ENCODE results near the gene AREL1. TPM values are rescaled to one million over a fixed set of nuclear protein-coding genes. Genes with fewer than 3 reads are reported as not detected.

AREL1 gene
- total and polyA plus RNA-seq, 10 of the 15 experiments (the other 5 are each of a cell fraction or from before 2014, with no cell fraction given), result 6.2 to 40.4 (median 23.7) TPM

DNA sequence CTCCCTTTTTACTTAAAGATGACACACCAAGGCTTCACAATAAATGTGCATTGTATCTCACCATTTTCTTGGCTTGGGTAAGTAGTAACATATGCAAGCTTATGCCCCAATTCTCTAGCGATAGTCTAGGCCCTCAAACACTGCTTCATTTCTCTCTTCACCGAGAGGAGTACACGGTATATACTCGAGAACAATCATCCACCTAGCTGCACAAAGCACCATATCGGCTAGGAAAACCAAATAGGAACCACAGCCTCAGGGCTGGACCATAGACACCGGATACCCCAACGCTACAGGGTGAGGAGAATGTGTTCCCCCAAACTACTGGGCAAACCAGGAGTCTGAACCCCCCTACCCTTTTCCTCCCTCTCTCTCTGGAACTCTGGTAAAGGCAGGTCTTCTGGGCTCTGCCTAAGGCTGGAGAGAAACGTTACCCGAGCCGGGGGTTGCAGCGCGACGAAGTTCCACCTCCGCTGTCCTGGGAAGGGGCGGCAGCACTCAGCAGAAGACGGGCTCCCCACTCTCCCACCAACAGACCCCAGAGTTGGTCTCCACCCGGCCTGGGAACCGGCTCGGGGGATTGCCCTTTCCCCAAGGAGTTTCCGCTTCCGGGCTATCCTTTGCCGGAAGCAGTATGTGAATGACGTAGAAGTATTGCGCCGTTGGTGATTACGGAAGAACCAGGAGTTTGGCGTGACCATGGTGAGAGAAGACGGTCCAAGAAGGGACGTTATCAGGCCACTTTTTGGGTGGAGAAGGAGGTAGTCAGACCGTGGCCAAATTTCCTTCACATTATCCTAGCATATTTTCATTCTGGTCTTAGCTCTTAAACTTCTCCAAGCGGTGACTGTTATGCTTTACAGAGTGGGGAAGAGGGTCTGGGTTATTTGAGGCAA is at the start of gene AREL1, which contains the start of gene FCF1 (continued):
- TF ChIP-seq, protein P1, sequence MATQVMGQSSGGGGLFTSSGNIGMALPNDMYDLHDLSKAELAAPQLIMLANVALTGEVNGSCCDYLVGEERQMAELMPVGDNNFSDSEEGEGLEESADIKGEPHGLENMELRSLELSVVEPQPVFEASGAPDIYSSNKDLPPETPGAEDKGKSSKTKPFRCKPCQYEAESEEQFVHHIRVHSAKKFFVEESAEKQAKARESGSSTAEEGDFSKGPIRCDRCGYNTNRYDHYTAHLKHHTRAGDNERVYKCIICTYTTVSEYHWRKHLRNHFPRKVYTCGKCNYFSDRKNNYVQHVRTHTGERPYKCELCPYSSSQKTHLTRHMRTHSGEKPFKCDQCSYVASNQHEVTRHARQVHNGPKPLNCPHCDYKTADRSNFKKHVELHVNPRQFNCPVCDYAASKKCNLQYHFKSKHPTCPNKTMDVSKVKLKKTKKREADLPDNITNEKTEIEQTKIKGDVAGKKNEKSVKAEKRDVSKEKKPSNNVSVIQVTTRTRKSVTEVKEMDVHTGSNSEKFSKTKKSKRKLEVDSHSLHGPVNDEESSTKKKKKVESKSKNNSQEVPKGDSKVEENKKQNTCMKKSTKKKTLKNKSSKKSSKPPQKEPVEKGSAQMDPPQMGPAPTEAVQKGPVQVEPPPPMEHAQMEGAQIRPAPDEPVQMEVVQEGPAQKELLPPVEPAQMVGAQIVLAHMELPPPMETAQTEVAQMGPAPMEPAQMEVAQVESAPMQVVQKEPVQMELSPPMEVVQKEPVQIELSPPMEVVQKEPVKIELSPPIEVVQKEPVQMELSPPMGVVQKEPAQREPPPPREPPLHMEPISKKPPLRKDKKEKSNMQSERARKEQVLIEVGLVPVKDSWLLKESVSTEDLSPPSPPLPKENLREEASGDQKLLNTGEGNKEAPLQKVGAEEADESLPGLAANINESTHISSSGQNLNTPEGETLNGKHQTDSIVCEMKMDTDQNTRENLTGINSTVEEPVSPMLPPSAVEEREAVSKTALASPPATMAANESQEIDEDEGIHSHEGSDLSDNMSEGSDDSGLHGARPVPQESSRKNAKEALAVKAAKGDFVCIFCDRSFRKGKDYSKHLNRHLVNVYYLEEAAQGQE (IDR thresholded peaks at IDR 0.05; ENCODE audit: low read depth, low read length), result no peak
- TF ChIP-seq KLF5 (IDR thresholded peaks at IDR 0.05; ENCODE audit: partially characterized antibody), result peak; percentile 84
- TF ChIP-seq SP1 (IDR thresholded peaks at IDR 0.05; ENCODE audit: low read depth, low read length), result no peak
- TF ChIP-seq MEF2A (IDR thresholded peaks at IDR 0.05; ENCODE audit: insufficient read depth, low read depth, low read length), result no peak
- peak; percentile 67; the same call in 1 of the 2 replicates for TF ChIP-seq TARDBP (IDR thresholded peaks at IDR 0.05; ENCODE audit: borderline replicate concordance)
- TF ChIP-seq, protein P2, sequence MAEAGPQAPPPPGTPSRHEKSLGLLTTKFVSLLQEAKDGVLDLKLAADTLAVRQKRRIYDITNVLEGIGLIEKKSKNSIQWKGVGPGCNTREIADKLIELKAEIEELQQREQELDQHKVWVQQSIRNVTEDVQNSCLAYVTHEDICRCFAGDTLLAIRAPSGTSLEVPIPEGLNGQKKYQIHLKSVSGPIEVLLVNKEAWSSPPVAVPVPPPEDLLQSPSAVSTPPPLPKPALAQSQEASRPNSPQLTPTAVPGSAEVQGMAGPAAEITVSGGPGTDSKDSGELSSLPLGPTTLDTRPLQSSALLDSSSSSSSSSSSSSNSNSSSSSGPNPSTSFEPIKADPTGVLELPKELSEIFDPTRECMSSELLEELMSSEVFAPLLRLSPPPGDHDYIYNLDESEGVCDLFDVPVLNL (IDR thresholded peaks at IDR 0.05; ENCODE audit: low read depth, low read length), result no peak
- TF ChIP-seq POLR2AphosphoS2 (IDR thresholded peaks at IDR 0.05; ENCODE audit: low read depth, low read length), result peak; percentile 79
- TF ChIP-seq MAX (IDR thresholded peaks at IDR 0.05; ENCODE audit: low read depth, low read length), result peak; percentile 84
- TF ChIP-seq HDAC2 (IDR thresholded peaks at IDR 0.05), result no peak
- TF ChIP-seq ATF2 (IDR thresholded peaks at IDR 0.05; ENCODE audit: low read length), result no peak
- TF ChIP-seq PML (IDR thresholded peaks at IDR 0.05; ENCODE audit: low read length), result peak; percentile 91; the same call in 1 of the 2 replicates
- TF ChIP-seq FOXM1 (IDR thresholded peaks at IDR 0.05; ENCODE audit: low read depth, low read length), result no peak
- TF ChIP-seq, protein P3, sequence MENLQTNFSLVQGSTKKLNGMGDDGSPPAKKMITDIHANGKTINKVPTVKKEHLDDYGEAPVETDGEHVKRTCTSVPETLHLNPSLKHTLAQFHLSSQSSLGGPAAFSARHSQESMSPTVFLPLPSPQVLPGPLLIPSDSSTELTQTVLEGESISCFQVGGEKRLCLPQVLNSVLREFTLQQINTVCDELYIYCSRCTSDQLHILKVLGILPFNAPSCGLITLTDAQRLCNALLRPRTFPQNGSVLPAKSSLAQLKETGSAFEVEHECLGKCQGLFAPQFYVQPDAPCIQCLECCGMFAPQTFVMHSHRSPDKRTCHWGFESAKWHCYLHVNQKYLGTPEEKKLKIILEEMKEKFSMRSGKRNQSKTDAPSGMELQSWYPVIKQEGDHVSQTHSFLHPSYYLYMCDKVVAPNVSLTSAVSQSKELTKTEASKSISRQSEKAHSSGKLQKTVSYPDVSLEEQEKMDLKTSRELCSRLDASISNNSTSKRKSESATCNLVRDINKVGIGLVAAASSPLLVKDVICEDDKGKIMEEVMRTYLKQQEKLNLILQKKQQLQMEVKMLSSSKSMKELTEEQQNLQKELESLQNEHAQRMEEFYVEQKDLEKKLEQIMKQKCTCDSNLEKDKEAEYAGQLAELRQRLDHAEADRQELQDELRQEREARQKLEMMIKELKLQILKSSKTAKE (IDR thresholded peaks at IDR 0.05; ENCODE audit: low read depth, poor library complexity, severe bottlenecking), result no peak
- no peak for TF ChIP-seq STAT1 (conservative IDR thresholded peaks at IDR 0.05)
- TF ChIP-seq, protein P4, sequence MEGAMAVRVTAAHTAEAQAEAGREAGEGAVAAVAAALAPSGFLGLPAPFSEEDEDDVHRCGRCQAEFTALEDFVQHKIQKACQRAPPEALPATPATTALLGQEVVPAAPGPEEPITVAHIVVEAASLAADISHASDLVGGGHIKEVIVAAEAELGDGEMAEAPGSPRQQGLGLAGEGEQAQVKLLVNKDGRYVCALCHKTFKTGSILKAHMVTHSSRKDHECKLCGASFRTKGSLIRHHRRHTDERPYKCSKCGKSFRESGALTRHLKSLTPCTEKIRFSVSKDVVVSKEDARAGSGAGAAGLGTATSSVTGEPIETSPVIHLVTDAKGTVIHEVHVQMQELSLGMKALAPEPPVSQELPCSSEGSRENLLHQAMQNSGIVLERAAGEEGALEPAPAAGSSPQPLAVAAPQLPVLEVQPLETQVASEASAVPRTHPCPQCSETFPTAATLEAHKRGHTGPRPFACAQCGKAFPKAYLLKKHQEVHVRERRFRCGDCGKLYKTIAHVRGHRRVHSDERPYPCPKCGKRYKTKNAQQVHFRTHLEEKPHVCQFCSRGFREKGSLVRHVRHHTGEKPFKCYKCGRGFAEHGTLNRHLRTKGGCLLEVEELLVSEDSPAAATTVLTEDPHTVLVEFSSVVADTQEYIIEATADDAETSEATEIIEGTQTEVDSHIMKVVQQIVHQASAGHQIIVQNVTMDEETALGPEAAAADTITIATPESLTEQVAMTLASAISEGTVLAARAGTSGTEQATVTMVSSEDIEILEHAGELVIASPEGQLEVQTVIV (IDR thresholded peaks at IDR 0.05; ENCODE audit: borderline replicate concordance, partially characterized antibody), result peak; percentile 68
- TF ChIP-seq CHD1 (IDR thresholded peaks at IDR 0.05; ENCODE audit: low read depth, low read length), result no peak

Data from GM12878 (cell line).